BLaER1 (cell line): ENCODE results near the gene HAUS8.

ENCODE experiments used
- H3K27ac ChIP-seq: shearing (Covaris generic); formaldehyde crosslinking; 2 replicates; pipeline ENCODE4 v1.8.1; 2022
- H3K27me3 ChIP-seq: shearing (Covaris generic); formaldehyde crosslinking; 2 replicates; pipeline ENCODE4 v1.8.1; 2022
- H3K36me3 ChIP-seq: shearing (Covaris generic); formaldehyde crosslinking; 2 replicates; pipeline ENCODE4 v1.8.1; 2022
- H3K4me1 ChIP-seq: shearing (Covaris generic); formaldehyde crosslinking; 2 replicates; pipeline ENCODE4 v1.8.1; 2022
- H3K4me2 ChIP-seq: shearing (Covaris generic); formaldehyde crosslinking; 2 replicates; pipeline ENCODE4 v1.8.1; 2022
- H3K4me3 ChIP-seq: shearing (Covaris generic); formaldehyde crosslinking; 2 replicates; pipeline ENCODE4 v1.8.1; 2022
- H3K9ac ChIP-seq: shearing (Covaris generic); formaldehyde crosslinking; 2 replicates; pipeline ENCODE4 v1.8.1; 2022
- H3K9me3 ChIP-seq: shearing (Covaris generic); formaldehyde crosslinking; 2 replicates; pipeline ENCODE4 v1.8.1; 2022
- H4K20me1 ChIP-seq: shearing (Covaris generic); formaldehyde crosslinking; 2 replicates; pipeline ENCODE4 v1.8.1; 2022
- Cebpa-rat ChIP-seq: shearing (Covaris generic); IDR thresholded peaks from 2 replicates; pipeline ENCODE4 v1.8.1; 2022

The HAUS8 gene

GRCh38 chr19:17063428-17063827 is 11.8 kb downstream of the HAUS8 start:
- Histone ChIP-seq H3K27me3 (no peaks in the 10 kb centered on the region), H3K36me3 (peaks cover 87% of the 10 kb centered on the region)
- TF ChIP-seq Cebpa-rat, result no peak

GRCh38 chr19:17061691-17062090 is 13.6 kb downstream of the HAUS8 start:
- Histone ChIP-seq H3K4me2 (no peak overlapping the region), H3K36me3 (peaks cover 98% of the 10 kb centered on the region), H3K4me1 (peaks cover 8% of the 10 kb centered on the region), H3K27me3 (no peaks in the 10 kb centered on the region), H4K20me1 (peaks cover 8% of the 10 kb centered on the region; the same call in 1 of the 2 replicates), H3K27ac (no peak overlapping the region), H3K4me3 (no peak overlapping the region), H3K9me3 (no peaks in the 10 kb centered on the region), H3K9ac (no peak overlapping the region)
- TF ChIP-seq Cebpa-rat, result no peak

More at GRCh38 chr19:17063428-17063827, 11.8 kb downstream of the HAUS8 start:
- H3K9ac ChIP-seq, result no peak overlapping the region
- peaks cover under 1% of the 10 kb centered on the region; the same call in 1 of the 2 replicates for H4K20me1 ChIP-seq
- no peak overlapping the region for H3K4me3 ChIP-seq
- no peak overlapping the region for H3K27ac ChIP-seq
- no peak overlapping the region for H3K4me2 ChIP-seq
- H3K9me3 ChIP-seq, result no peaks in the 10 kb centered on the region
- H3K4me1 ChIP-seq, result peaks cover 21% of the 10 kb centered on the region

GRCh38 chr19:17061205-17061604 is 14.0 kb downstream of the HAUS8 start:
- Histone ChIP-seq H3K36me3 (peaks cover 95% of the 10 kb centered on the region), H3K4me1 (peaks cover 9% of the 10 kb centered on the region), H3K4me2 (no peak overlapping the region), H3K27ac (no peak overlapping the region), H3K27me3 (no peaks in the 10 kb centered on the region), H4K20me1 (peaks cover 8% of the 10 kb centered on the region; the same call in 1 of the 2 replicates), H3K4me3 (no peak overlapping the region), H3K9me3 (no peaks in the 10 kb centered on the region), H3K9ac (no peak overlapping the region)
- TF ChIP-seq Cebpa-rat, result no peak

GRCh38 chr19:17060802-17061201 is 14.4 kb downstream of the HAUS8 start:
- peaks cover 11% of the 10 kb centered on the region; the same call in 1 of the 2 replicates for H4K20me1 ChIP-seq
- no peaks in the 10 kb centered on the region for H3K9me3 ChIP-seq
- H3K27ac ChIP-seq, result no peak overlapping the region
- H3K36me3 ChIP-seq, result peaks cover 91% of the 10 kb centered on the region
- H3K27me3 ChIP-seq, result no peaks in the 10 kb centered on the region
- H3K9ac ChIP-seq, result no peak overlapping the region
- no peak for TF ChIP-seq Cebpa-rat
- H3K4me1 ChIP-seq, result peaks cover 13% of the 10 kb centered on the region
- no peak overlapping the region for H3K4me2 ChIP-seq
- H3K4me3 ChIP-seq, result no peak overlapping the region

GRCh38 chr19:17058236-17058635 is 17.0 kb downstream of the HAUS8 start:
- no peak overlapping the region for H3K4me2 ChIP-seq
- H3K4me3 ChIP-seq, result no peak overlapping the region
- H3K27ac ChIP-seq, result no peak overlapping the region
- no peak for TF ChIP-seq Cebpa-rat
- H3K36me3 ChIP-seq, result peaks cover 88% of the 10 kb centered on the region
- H3K9ac ChIP-seq, result no peak overlapping the region
- H3K4me1 ChIP-seq, result peaks cover 34% of the 10 kb centered on the region
- H3K9me3 ChIP-seq, result no peaks in the 10 kb centered on the region
- H3K27me3 ChIP-seq, result no peaks in the 10 kb centered on the region
- H4K20me1 ChIP-seq, result peaks cover 17% of the 10 kb centered on the region; the same call in 1 of the 2 replicates

GRCh38 chr19:17055636-17056035 is 19.6 kb downstream of the HAUS8 start:
- Histone ChIP-seq H3K4me1 (peaks cover 59% of the 10 kb centered on the region), H3K36me3 (peaks cover 87% of the 10 kb centered on the region), H4K20me1 (peaks cover 23% of the 10 kb centered on the region; the same call in 1 of the 2 replicates), H3K9me3 (no peaks in the 10 kb centered on the region), H3K4me3 (peak overlapping the region; percentile 45), H3K27ac (peak overlapping the region; percentile 61), H3K27me3 (no peaks in the 10 kb centered on the region), H3K9ac (peak overlapping the region; percentile 45), H3K4me2 (peak overlapping the region; percentile 96)
- no peak for TF ChIP-seq Cebpa-rat

- H3K9ac ChIP-seq, result no peak overlapping the region
Measured at GRCh38 chr19:17054746-17055145, 20.5 kb downstream of the HAUS8 start.

GRCh38 chr19:17052439-17052838 is 22.8 kb downstream of the HAUS8 start:
- Histone ChIP-seq H3K27me3 (no peaks in the 10 kb centered on the region), H3K9ac (no peak overlapping the region), H3K4me1 (peaks cover 66% of the 10 kb centered on the region), H3K4me3 (no peak overlapping the region), H3K9me3 (no peaks in the 10 kb centered on the region), H3K27ac (no peak overlapping the region), H3K36me3 (peaks cover 87% of the 10 kb centered on the region), H4K20me1 (0 out of 2 replicates have a peak, but pooled peaks cover 16% of the 10 kb centered on the region), H3K4me2 (peak overlapping the region; percentile 30)
- TF ChIP-seq Cebpa-rat, result no peak

More at GRCh38 chr19:17054746-17055145, 20.5 kb downstream of the HAUS8 start:
- peaks cover 23% of the 10 kb centered on the region; the same call in 1 of the 2 replicates for H4K20me1 ChIP-seq
- no peak for TF ChIP-seq Cebpa-rat
- H3K4me2 ChIP-seq, result peak overlapping the region; percentile 37; the same call in 1 of the 2 replicates
- H3K36me3 ChIP-seq, result peaks cover 87% of the 10 kb centered on the region
- H3K27ac ChIP-seq, result no peak overlapping the region
- H3K9me3 ChIP-seq, result no peaks in the 10 kb centered on the region
- peaks cover 59% of the 10 kb centered on the region for H3K4me1 ChIP-seq
- H3K4me3 ChIP-seq, result no peak overlapping the region
- no peaks in the 10 kb centered on the region for H3K27me3 ChIP-seq

GRCh38 chr19:17049711-17050280 is 25.5 kb downstream of the HAUS8 start:
- H3K9ac ChIP-seq, result no peak overlapping the region
- H3K4me1 ChIP-seq, result peaks cover 44% of the 10 kb centered on the region
- no peaks in the 10 kb centered on the region for H3K9me3 ChIP-seq
- TF ChIP-seq Cebpa-rat, result no peak
- H3K36me3 ChIP-seq, result peaks cover 77% of the 10 kb centered on the region
- H3K4me3 ChIP-seq, result no peak overlapping the region
- no peak overlapping the region for H3K4me2 ChIP-seq
- H3K27me3 ChIP-seq, result no peaks in the 10 kb centered on the region
- 0 out of 2 replicates have a peak, but pooled peaks cover 7% of the 10 kb centered on the region for H4K20me1 ChIP-seq
- H3K27ac ChIP-seq, result no peak overlapping the region

GRCh38 chr19:17048885-17049453 is 26.3 kb downstream of the HAUS8 start:
- no peak for TF ChIP-seq Cebpa-rat
- Histone ChIP-seq H3K4me1 (peaks cover 35% of the 10 kb centered on the region), H3K27me3 (no peaks in the 10 kb centered on the region), H3K9ac (no peak overlapping the region), H3K4me3 (no peak overlapping the region), H3K9me3 (no peaks in the 10 kb centered on the region), H3K27ac (no peak overlapping the region), H3K4me2 (no peak overlapping the region), H3K36me3 (peaks cover 69% of the 10 kb centered on the region), H4K20me1 (0 out of 2 replicates have a peak, but pooled peaks cover 7% of the 10 kb centered on the region)
